Activated T-cell treated with anti-CD3 and anti-CD28 coated beads for 4 hours (primary cell): ENCODE data around the gene TMEFF2.

Experiments
- DNase-seq: peaks from one replicate; pipeline ENCODE4 v3.0.0-alpha.2; 2020

The TMEFF2 gene

GRCh38 chr2:192060161-192060560 is 134.6 kb downstream of the TMEFF2 start:
- DNase-seq, result no peak

- DNase-seq, result no peak
These were observed 135.5 kb downstream of the TMEFF2 start for GRCh38 chr2:192059266-192059665.

- no peak for DNase-seq
These were observed 140.8 kb downstream of the TMEFF2 start for GRCh38 chr2:192053921-192054320.

- no peak for DNase-seq
These were observed 143.2 kb downstream of the TMEFF2 start for GRCh38 chr2:192051533-192051932.

- DNase-seq, result no peak
These were observed 145.4 kb downstream of the TMEFF2 start for GRCh38 chr2:192049362-192049761.

GRCh38 chr2:192047315-192048107 is 147.2 kb downstream of the TMEFF2 start:
- DNase-seq, result no peak

GRCh38 chr2:192044496-192044895 is 150.2 kb downstream of the TMEFF2 start:
- no peak for DNase-seq

- no peak for DNase-seq
These were observed 151.4 kb downstream of the TMEFF2 start for GRCh38 chr2:192043216-192043870.

- no peak for DNase-seq
These were observed 152.6 kb downstream of the TMEFF2 start for GRCh38 chr2:192042126-192042525.

- DNase-seq, result no peak
These were observed 156.6 kb downstream of the TMEFF2 start for GRCh38 chr2:192038110-192038509.

GRCh38 chr2:192035731-192036442 is 158.8 kb downstream of the TMEFF2 start:
- DNase-seq, result no peak

- DNase-seq, result no peak
These were observed 163.9 kb downstream of the TMEFF2 start for GRCh38 chr2:192030856-192031255.

- DNase-seq, result no peak
These were observed 164.4 kb downstream of the TMEFF2 start for GRCh38 chr2:192030289-192030688.

GRCh38 chr2:192029089-192029488 is 165.6 kb downstream of the TMEFF2 start:
- DNase-seq, result no peak

- no peak for DNase-seq
These were observed 168.0 kb downstream of the TMEFF2 start for GRCh38 chr2:192026825-192027120.

GRCh38 chr2:192026059-192026824 is 168.5 kb downstream of the TMEFF2 start:
- DNase-seq, result no peak

- DNase-seq, result no peak
These were observed 169.1 kb downstream of the TMEFF2 start for GRCh38 chr2:192025637-192026036.

GRCh38 chr2:192023006-192023405 is 171.7 kb downstream of the TMEFF2 start:
- DNase-seq, result no peak

GRCh38 chr2:192017844-192018243 is 176.9 kb downstream of the TMEFF2 start:
- no peak for DNase-seq

- DNase-seq, result no peak
These were observed 178.5 kb downstream of the TMEFF2 start for GRCh38 chr2:192016265-192016664.

- no peak for DNase-seq
These were observed 181.5 kb downstream of the TMEFF2 start for GRCh38 chr2:192013211-192013610.

- DNase-seq, result no peak
These were observed 183.5 kb downstream of the TMEFF2 start for GRCh38 chr2:192011196-192011595.

- no peak for DNase-seq
These were observed 184.7 kb downstream of the TMEFF2 start for GRCh38 chr2:192010073-192010472.
